ENCODE data around the gene WWC2.

DNA sequence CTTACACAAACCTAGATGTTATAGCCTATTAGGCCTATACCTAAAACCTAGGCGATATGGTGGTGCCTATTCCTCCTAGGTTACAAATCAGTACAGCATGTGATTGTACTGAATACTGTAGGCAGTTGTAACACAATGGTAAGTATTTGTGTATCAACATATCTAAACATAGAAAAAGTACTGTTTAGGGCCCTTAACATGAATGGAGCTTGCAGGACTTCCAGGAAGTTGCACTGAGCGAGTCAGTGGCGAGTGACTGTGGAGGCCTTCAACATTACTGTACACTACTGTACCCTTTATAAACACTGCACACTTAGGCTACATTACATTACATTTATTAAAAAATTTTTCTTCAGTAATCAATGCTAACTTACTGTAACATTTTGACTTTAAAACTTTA lies 37.8 kb downstream of the WWC2 start:
- no peak for TF ChIP-seq CTCF (IDR thresholded peaks at IDR 0.05)
- TF ChIP-seq POLR2A (IDR thresholded peaks at IDR 0.05): no peak
